SK-N-SH (cell line): Measurements from ENCODE around the gene LRCH4. TPM values are rescaled to one million over a fixed set of nuclear protein-coding genes. Genes with fewer than 3 reads are reported as not detected.

Experiments used
- CTCF ChIA-PET: fragments of 300-600, 350-600 bp; formaldehyde crosslinking; extraction: SDS; loops from one replicate; lab custom pipeline; 2021; lab: Yijun Ruan, JAX
- POLR2A ChIA-PET: fragments of 350-600 bp; sonication (Branson Sonifier 250); formaldehyde crosslinking; extraction: SDS; loops from one replicate; lab custom pipeline; 2020; ENCODE audit warnings: antibody characterized with exemption, inconsistent platforms; lab: Yijun Ruan, JAX
- DNase-seq: peaks from one replicate; pipeline ENCODE4 v3.0.0; 2012
- H2AFZ ChIP-seq: fragments of 200-600 bp; sonication (generic); 2 replicates; pipeline ENCODE4 v1.8.1; 2016; ENCODE audit warnings: antibody characterized with exemption, mild to moderate bottlenecking, low read depth
- H3F3A ChIP-seq: fragments of 200-600 bp; sonication (generic); replicated peaks from 2 replicates; pipeline ENCODE3; 2016; ENCODE audit warnings: antibody characterized with exemption, mild to moderate bottlenecking; ENCODE audit not compliant: insufficient read depth
- H3K27ac ChIP-seq, 2 experiments: fragments of 200-500 bp in 1 of 2; fragments of 200-600 bp in 1 of 2; sonication (Bioruptor generic) in 1 of 2; sonication (generic), shearing (Covaris generic) in 1 of 2; 2 replicates each; pipeline versions ENCODE4 v1.5.1 to v1.6.1; 2014 to 2016; ENCODE audit warnings: low read depth in 2 of 2, inconsistent platforms in 1 of 2, low read length in 1 of 2, mild to moderate bottlenecking in 1 of 2, mixed read lengths in 1 of 2
- H3K27me3 ChIP-seq: fragments of 200-600 bp; sonication (generic), shearing (Covaris generic); 2 replicates; pipeline ENCODE4 v1.6.1; 2016; ENCODE audit warnings: mixed run types; ENCODE audit not compliant: insufficient read depth
- H3K36me3 ChIP-seq, 2 experiments: fragments of 200-500 bp in 1 of 2; fragments of 200-600 bp in 1 of 2; sonication (Bioruptor generic) in 1 of 2; sonication (generic) in 1 of 2; replicated peaks in 1 of 2; 2 replicates each; pipeline versions ENCODE3 to v1.5.1; 2014 to 2016; ENCODE audit warnings: low read length in 1 of 2, mild to moderate bottlenecking in 1 of 2; ENCODE audit not compliant: insufficient read depth in 2 of 2, control insufficient read depth in 1 of 2
- H3K4me1 ChIP-seq, 2 experiments: fragments of 200-500 bp in 1 of 2; fragments of 200-600 bp in 1 of 2; sonication (Bioruptor generic) in 1 of 2; sonication (generic), shearing (Covaris generic) in 1 of 2; 2 replicates each; pipeline versions ENCODE4 v1.5.1 to v1.6.1; 2014 to 2016; ENCODE audit warnings: low read depth in 1 of 2, low read length in 1 of 2, mixed run types in 1 of 2; ENCODE audit not compliant: insufficient read depth in 2 of 2, control insufficient read depth in 1 of 2
- H3K4me2 ChIP-seq: fragments of 200-600 bp; sonication (generic), shearing (Covaris generic); 2 replicates; pipeline ENCODE4 v1.6.1; 2017; ENCODE audit warnings: mixed run types
- H3K4me3 ChIP-seq, 2 experiments: fragments of 200-500 bp in 1 of 2; fragments of 200-600 bp in 1 of 2; sonication (Bioruptor generic) in 1 of 2; sonication (generic), shearing (Covaris generic) in 1 of 2; 2 replicates each; pipeline versions ENCODE4 v1.5.1 to v1.8.1; 2014 to 2016; ENCODE audit warnings: low read depth in 2 of 2, inconsistent platforms in 1 of 2, low read length in 1 of 2, mild to moderate bottlenecking in 1 of 2, mixed read lengths in 1 of 2, moderate library complexity in 1 of 2
- H3K79me2 ChIP-seq: fragments of 200-600 bp; sonication (generic); 2 replicates; pipeline ENCODE4 v1.8.1; 2017; ENCODE audit warnings: mild to moderate bottlenecking; ENCODE audit not compliant: insufficient read depth
- H3K9ac ChIP-seq: fragments of 200-600 bp; sonication (generic); 2 replicates; pipeline ENCODE4 v1.6.1; 2017; ENCODE audit warnings: mixed run types
- H3K9me2 ChIP-seq: fragments of 200-600 bp; sonication (generic); 2 replicates; pipeline ENCODE4 v1.6.1; 2017; ENCODE audit warnings: mixed run types
- H3K9me3 ChIP-seq: fragments of 200-600 bp; sonication (generic); 2 replicates; pipeline ENCODE4 v1.6.1; 2017; ENCODE audit warnings: mixed run types, mild to moderate bottlenecking, moderate library complexity
- H4K20me1 ChIP-seq: fragments of 200-600 bp; sonication (generic); 2 replicates; pipeline ENCODE4 v1.6.1; 2017; ENCODE audit warnings: mild to moderate bottlenecking, mixed run types; ENCODE audit not compliant: insufficient read depth
- FOSL2 ChIP-seq: IDR thresholded peaks from 2 replicates; pipeline ENCODE4 v1.4.0; 2012; ENCODE audit warnings: low read depth, mild to moderate bottlenecking, moderate library complexity, borderline replicate concordance
- FOXM1 ChIP-seq: IDR thresholded peaks from 2 replicates; pipeline ENCODE4 v1.4.0; 2012; ENCODE audit warnings: low read depth, mild to moderate bottlenecking
- GATA2 ChIP-seq: sonication (generic); formaldehyde crosslinking; IDR thresholded peaks from 2 replicates; pipeline ENCODE4 v1.5.0; 2020; ENCODE audit warnings: mild to moderate bottlenecking, missing genetic modification reagents
- IRF3 ChIP-seq: fragments of 150-350 bp; IDR thresholded peaks from 2 replicates; pipeline ENCODE4 v1.6.1; 2016; ENCODE audit warnings: mild to moderate bottlenecking, low read depth, low read length
- MAX ChIP-seq: IDR thresholded peaks from 2 replicates; pipeline ENCODE4 v1.4.0; 2012; ENCODE audit warnings: low read depth
- MXI1 ChIP-seq: IDR thresholded peaks from 2 replicates; pipeline ENCODE4 v1.6.1; 2012; ENCODE audit warnings: mild to moderate bottlenecking, low read depth, low read length, improper control_type of control experiment
- POLR2AphosphoS5 ChIP-seq: IDR thresholded peaks from 2 replicates; pipeline ENCODE4 v1.6.1; 2012; ENCODE audit warnings: low read depth, low read length
- REST ChIP-seq: IDR thresholded peaks from 2 replicates; pipeline ENCODE4 v1.6.1; 2012; ENCODE audit warnings: mild to moderate bottlenecking, low read depth, low read length, moderate library complexity
- RXRA ChIP-seq: IDR thresholded peaks from 2 replicates; pipeline ENCODE4 v1.4.0; 2012; ENCODE audit warnings: low read depth, mild to moderate bottlenecking, borderline replicate concordance
- SIN3A ChIP-seq: IDR thresholded peaks from 2 replicates; pipeline ENCODE4 v1.6.1; 2012; ENCODE audit warnings: low read depth, mild to moderate bottlenecking, low read length, moderate library complexity, borderline replicate concordance
- TCF12 ChIP-seq: IDR thresholded peaks from 2 replicates; pipeline ENCODE4 v1.4.0; 2012
- WGBS: methylation state at CpG from one replicate; pipeline ENCODE4 v1.1.6; 2017; ENCODE audit warnings: low lambda C conversion rate; 5-methylcytosine and 5-hydroxymethylcytosine counted together
- polyA plus RNA-seq, 3 experiments: library from polyadenylated mRNA; depleted of rRNA; stranded (reverse); fragments of >200 nt; gene quantifications; 2 replicates each; pipeline ENCODE4 v1.2.3, GENCODE V29; 2012

LRCH4 gene
- polyA plus RNA-seq, 1 of the 3 experiments (the other 2 are of a cell fraction): 29.8 TPM

GRCh38 chr7:100555701-100556100, 30.2 kb downstream of the LRCH4 start:
- no peak for TF ChIP-seq MAX
- no peak for TF ChIP-seq RXRA
- no peak for TF ChIP-seq TCF12
- TF ChIP-seq MXI1: no peak
- Histone ChIP-seq H3K9me2 (no peaks in the 10 kb centered on the region), H3F3A (peaks cover 2% of the 10 kb centered on the region), H3K9ac (no peak overlapping the region), H3K4me1 (no peaks in the 10 kb centered on the region; a peak in 1 of 4 replicates), H3K27me3 (no peaks in the 10 kb centered on the region), H4K20me1 (no peaks in the 10 kb centered on the region), H3K4me2 (no peak overlapping the region), H3K9me3 (no peaks in the 10 kb centered on the region), H3K4me3 (no peak overlapping the region), H3K27ac (no peak overlapping the region), H3K79me2 (no peaks in the 10 kb centered on the region), H3K36me3 (peaks cover 7 to 14% of the 10 kb centered on the region in 2 experiments), H2AFZ (no peak overlapping the region)
- ChIA-PET POLR2A (interaction anchor here (1.0 kb wide), 1 partner anchor 87 kb away, joined by 6 read pairs; no protein-coding TSS in a partner anchor), CTCF (interaction anchor here (0.6 to 16.6 kb wide), 12 partner anchors 11 to 137 kb away, joined by 3 to 398 read pairs (median 6); partner anchors contain the start of genes AGFG2, NYAP1 and SPACDR)
- DNase-seq: no peak
- 87% methylated on average over 5 of the region's 5 CpGs for WGBS

- POLR2A ChIA-PET: no interaction called here
- peaks cover 6% of the 10 kb centered on the region for H3F3A ChIP-seq
- CTCF ChIA-PET: interaction anchor here (1.0 to 16.6 kb wide), 6 partner anchors 8 to 87 kb away, joined by 4 to 398 read pairs (median 10); partner anchors contain the start of genes NYAP1 and SPACDR
- no peaks in the 10 kb centered on the region for H4K20me1 ChIP-seq
- peaks cover 12 to 22% of the 10 kb centered on the region in 2 experiments for H3K36me3 ChIP-seq
- no peak overlapping the region for H3K9ac ChIP-seq
- H3K27ac ChIP-seq: no peak overlapping the region
- no peaks in the 10 kb centered on the region for H3K9me3 ChIP-seq
- no peak overlapping the region for H3K4me2 ChIP-seq
- H3K9me2 ChIP-seq: no peaks in the 10 kb centered on the region
- TF ChIP-seq POLR2AphosphoS5: no peak
- no peak for TF ChIP-seq GATA2 (CRISPR knock-in tag)
- no peak for TF ChIP-seq FOXM1
- TF ChIP-seq SIN3A: no peak
- no peak for TF ChIP-seq FOSL2
- no peak for TF ChIP-seq REST
- TF ChIP-seq IRF3: no peak
- H3K27me3 ChIP-seq: no peaks in the 10 kb centered on the region
- peaks cover 3 to 9% of the 10 kb centered on the region in 2 experiments; a peak in 2 of 4 replicates for H3K4me1 ChIP-seq
- no peak overlapping the region for H2AFZ ChIP-seq
- no peaks in the 10 kb centered on the region for H3K79me2 ChIP-seq
- WGBS: 94% methylated on average over 3 of the region's 3 CpGs
- H3K4me3 ChIP-seq: no peak overlapping the region
- DNase-seq: no peak
These were observed 32.9 kb downstream of the LRCH4 start for GRCh38 chr7:100553032-100553431.
